ENCODE results near the gene NAA11.

DNA sequence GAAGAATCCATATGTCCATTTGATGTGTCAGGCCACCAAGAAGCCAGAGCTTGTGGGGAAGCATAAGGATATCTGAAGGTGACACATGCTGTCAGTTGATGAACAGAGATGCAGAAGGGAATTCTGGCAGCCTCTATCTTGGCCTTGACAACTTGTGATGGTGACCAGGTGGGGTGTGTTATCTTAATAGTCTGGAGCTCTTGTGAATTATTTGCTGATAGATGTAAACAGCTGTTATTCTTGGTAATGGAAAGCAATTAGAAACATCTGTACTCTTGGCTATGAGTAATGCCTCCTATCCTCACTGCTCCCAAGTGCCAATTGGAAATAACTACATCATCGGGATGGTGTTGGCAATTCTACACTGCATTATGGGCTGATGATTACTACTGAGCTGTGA, 51.9 kb downstream of the NAA11 start:
- TF ChIP-seq, protein P1, sequence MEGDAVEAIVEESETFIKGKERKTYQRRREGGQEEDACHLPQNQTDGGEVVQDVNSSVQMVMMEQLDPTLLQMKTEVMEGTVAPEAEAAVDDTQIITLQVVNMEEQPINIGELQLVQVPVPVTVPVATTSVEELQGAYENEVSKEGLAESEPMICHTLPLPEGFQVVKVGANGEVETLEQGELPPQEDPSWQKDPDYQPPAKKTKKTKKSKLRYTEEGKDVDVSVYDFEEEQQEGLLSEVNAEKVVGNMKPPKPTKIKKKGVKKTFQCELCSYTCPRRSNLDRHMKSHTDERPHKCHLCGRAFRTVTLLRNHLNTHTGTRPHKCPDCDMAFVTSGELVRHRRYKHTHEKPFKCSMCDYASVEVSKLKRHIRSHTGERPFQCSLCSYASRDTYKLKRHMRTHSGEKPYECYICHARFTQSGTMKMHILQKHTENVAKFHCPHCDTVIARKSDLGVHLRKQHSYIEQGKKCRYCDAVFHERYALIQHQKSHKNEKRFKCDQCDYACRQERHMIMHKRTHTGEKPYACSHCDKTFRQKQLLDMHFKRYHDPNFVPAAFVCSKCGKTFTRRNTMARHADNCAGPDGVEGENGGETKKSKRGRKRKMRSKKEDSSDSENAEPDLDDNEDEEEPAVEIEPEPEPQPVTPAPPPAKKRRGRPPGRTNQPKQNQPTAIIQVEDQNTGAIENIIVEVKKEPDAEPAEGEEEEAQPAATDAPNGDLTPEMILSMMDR (conservative IDR thresholded peaks at IDR 0.05 in 1 of 2, IDR thresholded peaks at IDR 0.05 in 1 of 2; ENCODE audit: extremely low read depth in 1 of 2, insufficient read depth in 1 of 2, low read depth in 1 of 2, low read length in 2 of 2), result no peak
- no peak for TF ChIP-seq EZH2 (IDR thresholded peaks at IDR 0.05; ENCODE audit: borderline replicate concordance, low read length)
